HepG2 (cell line): Measurements from ENCODE around the gene TSPAN5. TPM values are rescaled to one million over a fixed set of nuclear protein-coding genes. Genes with fewer than 3 reads are reported as not detected.

Experiments used
- ATAC-seq: fragments of 200-7000 bp; cut with Tn5 transposase; 3 replicates; pipeline ENCODE4 v1.9.1; 2020; ENCODE audit warnings: mild to moderate bottlenecking, moderate library complexity
- BruUV-seq: library from RNA; stranded (reverse); fragments of 400-500 nt; replicated peaks from 2 replicates; lab custom pipeline; 2021; lab: Mats Ljungman, UMichigan
- CTCF ChIA-PET: fragments of 300-600 bp; formaldehyde crosslinking; extraction: SDS; loops from one replicate; lab custom pipeline; 2021; ENCODE audit warnings: low total read pairs, inconsistent platforms, low intra/inter-chr PET ratio; lab: Yijun Ruan, JAX
- POLR2A ChIA-PET: fragments of 350-600 bp; sonication (Branson Sonifier 250); formaldehyde crosslinking; loops from one replicate; lab custom pipeline; 2020; ENCODE audit warnings: antibody characterized with exemption, inconsistent platforms; lab: Yijun Ruan, JAX
- DNase-seq: peaks from one replicate; pipeline ENCODE4 v3.0.0-alpha.2; 2015; ENCODE audit warnings: low spot score
- FAIRE-seq: peaks from 3 replicates; lab custom pipeline; 2011; peaks lifted over from hg19 to GRCh38; lab: Jason Lieb, UNC
- H2AFZ ChIP-seq: one replicate; pipeline ENCODE4 v1.6.1; 2011; ENCODE audit warnings: low read length, inconsistent platforms
- H3K27ac ChIP-seq: fragments of 300-600 bp; 3 replicates; pipeline ENCODE4 v1.8.0; 2011; ENCODE audit warnings: mixed run types, mild to moderate bottlenecking, mixed read lengths, low read length, inconsistent platforms; ENCODE audit not compliant: insufficient read depth; ENCODE audit errors: extremely low read length
- H3K27me3 ChIP-seq, 2 experiments: fragments of 200-600 bp in 1 of 2; 2 replicates in 1 of 2; 3 replicates in 1 of 2; pipeline versions ENCODE4 v1.6.0 to v1.8.0; 2011; ENCODE audit warnings: low read length in 2 of 2, mild to moderate bottlenecking in 2 of 2, moderate library complexity in 2 of 2, inconsistent platforms in 1 of 2; ENCODE audit not compliant: insufficient read depth in 2 of 2, control insufficient read depth in 1 of 2
- H3K36me3 ChIP-seq, 2 experiments: fragments of 200-600 bp in 1 of 2; replicated peaks in 1 of 2; 2 replicates in 1 of 2; 3 replicates in 1 of 2; pipeline versions ENCODE4 v1.5.1 to v1.8.0; 2011; ENCODE audit warnings: low read length in 2 of 2, inconsistent platforms in 1 of 2; ENCODE audit not compliant: insufficient read depth in 2 of 2, control insufficient read depth in 1 of 2
- H3K4me1 ChIP-seq: 2 replicates; pipeline ENCODE4 v1.5.1; 2012; ENCODE audit warnings: low read length, inconsistent platforms; ENCODE audit not compliant: insufficient read depth
- H3K4me2 ChIP-seq: 2 replicates; pipeline ENCODE4 v1.6.0; 2011; ENCODE audit warnings: low read depth, low read length, inconsistent platforms
- H3K4me3 ChIP-seq, 3 experiments: fragments of 200-600 bp in 1 of 3; sonication (generic), shearing (Covaris generic) in 1 of 3; replicated peaks in 1 of 3; 2 replicates each; pipeline ENCODE4 v1.5.1; 2011 to 2016; ENCODE audit warnings: low read length in 3 of 3, inconsistent platforms in 2 of 3, low read depth in 2 of 3, mild to moderate bottlenecking in 2 of 3, control low read depth in 1 of 3, mixed read lengths in 1 of 3; ENCODE audit not compliant: insufficient read depth in 1 of 3
- H3K79me2 ChIP-seq: one replicate; pipeline ENCODE4 v1.6.1; 2011; ENCODE audit warnings: low read length, inconsistent platforms; ENCODE audit not compliant: insufficient read depth
- H3K9ac ChIP-seq: 2 replicates; pipeline ENCODE4 v1.6.0; 2011; ENCODE audit warnings: mild to moderate bottlenecking, low read depth, low read length, inconsistent platforms; ENCODE audit not compliant: insufficient read depth
- H3K9me3 ChIP-seq: 2 replicates; pipeline ENCODE4 v1.5.1; 2012; ENCODE audit warnings: mild to moderate bottlenecking, low read length
- H4K20me1 ChIP-seq: 2 replicates; pipeline ENCODE4 v1.6.0; 2011; ENCODE audit warnings: inconsistent platforms, mild to moderate bottlenecking, low read length, moderate library complexity; ENCODE audit not compliant: insufficient read depth
- CENPBD1 ChIP-seq: sonication (generic); formaldehyde crosslinking; IDR thresholded peaks from 2 replicates; pipeline ENCODE4 v1.8.0; 2022; ENCODE audit warnings: missing genetic modification reagents, low read depth, mild to moderate bottlenecking, borderline replicate concordance
- JDP2 ChIP-seq: sonication (generic); formaldehyde crosslinking; IDR thresholded peaks from 2 replicates; pipeline ENCODE4 v1.8.1; 2022; ENCODE audit warnings: missing genetic modification reagents, borderline replicate concordance
- KLF9 ChIP-seq: IDR thresholded peaks from 2 replicates; pipeline ENCODE4 v1.6.1; 2016; ENCODE audit warnings: low read depth
- MAZ ChIP-seq, 2 experiments: sonication (generic) in 1 of 2; formaldehyde crosslinking in 1 of 2; IDR thresholded peaks; 2 replicates each; pipeline versions ENCODE4 v1.5.0 to v1.6.1; 2012 to 2020; ENCODE audit warnings: low read depth in 2 of 2, mild to moderate bottlenecking in 2 of 2, borderline replicate concordance in 1 of 2, improper control_type of control experiment in 1 of 2, low read length in 1 of 2, missing genetic modification reagents in 1 of 2, moderate library complexity in 1 of 2
- ZNF230 ChIP-seq: sonication (generic); formaldehyde crosslinking; IDR thresholded peaks from 2 replicates; pipeline ENCODE4 v1.4.0; 2020; ENCODE audit warnings: mild to moderate bottlenecking, missing genetic modification reagents
- ZNF441 ChIP-seq: sonication (generic); formaldehyde crosslinking; IDR thresholded peaks from 2 replicates; pipeline ENCODE4 v1.7.0; 2021; ENCODE audit warnings: missing genetic modification reagents, borderline replicate concordance
- ZNF773 ChIP-seq: sonication (generic); formaldehyde crosslinking; IDR thresholded peaks from 2 replicates; pipeline ENCODE4 v1.4.0; 2020; ENCODE audit warnings: missing genetic modification reagents, borderline replicate concordance
- ZNF776 ChIP-seq: sonication (generic); formaldehyde crosslinking; IDR thresholded peaks from 2 replicates; pipeline ENCODE4 v1.4.0; 2020; ENCODE audit warnings: mild to moderate bottlenecking, missing genetic modification reagents
- WGBS: methylation state at CpG from one replicate; pipeline ENCODE4 v1.1.6; 2017; ENCODE audit warnings: low lambda C conversion rate; 5-methylcytosine and 5-hydroxymethylcytosine counted together
- in situ Hi-C: cut with HindIII; loops from 2 replicates; pipeline ENCODE4 v1.10.0; 2017; ENCODE audit warnings: low pct_unique_long_range_greater_than_20kb; ENCODE audit not compliant: extremely low pct_ligation_motif_present
- intact Hi-C: fragments of 100-400 bp; cut with micrococcal nuclease; formaldehyde crosslinking; loops from one replicate; pipeline ENCODE4 v1.10.0; 2022; ENCODE audit not compliant: unreplicated experiment
- polyA plus RNA-seq, 8 experiments: library from polyadenylated mRNA; depleted of rRNA in 3 of 8; stranded (reverse) in 7 of 8; unstranded in 1 of 8; fragments of >200 nt; fragmentation: Illumina TruSeq in 4 of 8; extraction: Trizol in 4 of 8; gene quantifications; 2 replicates each; pipeline versions ENCODE4 v1.2.1 to v1.2.3, GENCODE V29; 2011 to 2016; ENCODE audit warnings: low read depth in 4 of 8, missing spikeins in 1 of 8, mixed read lengths in 1 of 8; ENCODE audit not compliant: insufficient read depth in 1 of 8
- total RNA-seq, 5 experiments: library from RNA; depleted of rRNA; stranded (reverse); fragments of >200 nt; fragmentation: Illumina TruSeq; extraction: Trizol; gene quantifications; 2 replicates each; pipeline ENCODE4 v1.2.3, GENCODE V29; 2016; ENCODE audit warnings: low read depth in 1 of 5
- TF ChIP-seq, protein P1 (sequence below): sonication (generic); formaldehyde crosslinking; IDR thresholded peaks from 2 replicates; pipeline ENCODE4 v1.5.0; 2020; ENCODE audit warnings: missing genetic modification reagents, mild to moderate bottlenecking, borderline replicate concordance

Gene TSPAN5
- total and polyA plus RNA-seq, 2 of the 13 experiments (the other 11 are each of a cell fraction or from before 2014, with no cell fraction given) = 0.20 to 0.53 TPM

DNA sequence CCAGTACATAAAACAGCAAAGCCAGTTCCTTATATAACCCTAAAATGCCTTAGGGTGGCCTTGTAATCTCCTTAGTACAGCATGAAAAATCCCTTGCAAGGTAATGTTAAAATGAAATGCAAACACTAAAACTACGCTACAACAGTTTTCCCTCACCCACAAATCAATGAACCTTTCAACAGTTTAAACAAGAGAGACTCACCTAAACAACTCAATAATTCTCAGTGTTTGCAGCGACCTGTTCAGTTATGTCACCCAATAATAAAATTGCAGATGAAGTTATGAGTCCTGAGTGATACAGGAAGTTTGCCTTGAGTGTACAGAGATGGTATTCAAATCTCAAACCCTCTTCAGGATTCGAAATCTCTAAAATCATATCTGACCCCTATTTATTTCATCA, 25.3 kb downstream of the TSPAN5 start:
- 10% methylated on average over 3 of the region's 3 CpGs for WGBS
- ChIA-PET POLR2A (no interaction called here), CTCF (no interaction called here)
- ATAC-seq (no peak), FAIRE-seq (no peak), DNase-seq (no peak)
- intact Hi-C loops = no loop called here
- no peaks in the 10 kb centered on the region for H3K9me3 ChIP-seq
- peaks cover 0 to 8% of the 10 kb centered on the region in 2 experiments; a peak in 1 of 5 replicates for H3K27me3 ChIP-seq
- no peaks in the 10 kb centered on the region for H3K4me1 ChIP-seq
- H3K79me2 ChIP-seq = no peaks in the 10 kb centered on the region
- H3K36me3 ChIP-seq = no peaks in the 10 kb centered on the region
- H2AFZ ChIP-seq = no peak overlapping the region
- no peak overlapping the region for H3K9ac ChIP-seq
- in situ Hi-C loops = no loop called here
- TF ChIP-seq CENPBD1 (CRISPR knock-in tag) (no peak), ZNF230 (CRISPR knock-in tag) (no peak), MAZ (IDR thresholded peaks at IDR 0.05; ENCODE audit: borderline replicate concordance, low read depth, low read length) (no peak), MAZ (CRISPR knock-in tag; IDR thresholded peaks at IDR 0.05; ENCODE audit: low read depth) (no peak), ZNF773 (no peak), ZNF776 (CRISPR knock-in tag) (no peak), KLF9 (CRISPR knock-in tag) (no peak), ZNF441 (CRISPR knock-in tag) (no peak), JDP2 (no peak)
- TF ChIP-seq, protein P1, sequence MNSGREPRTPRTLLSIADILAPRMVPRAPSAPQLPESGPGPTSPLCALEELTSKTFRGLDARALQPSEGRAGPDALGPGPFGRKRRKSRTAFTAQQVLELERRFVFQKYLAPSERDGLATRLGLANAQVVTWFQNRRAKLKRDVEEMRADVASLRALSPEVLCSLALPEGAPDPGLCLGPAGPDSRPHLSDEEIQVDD (CRISPR knock-in tag) = no peak
- H3K27ac ChIP-seq = no peak overlapping the region
- no peak overlapping the region for H3K4me2 ChIP-seq
- H3K4me3 ChIP-seq = no peak overlapping the region
- BruUV-seq = no TSS peak
- no peaks in the 10 kb centered on the region for H4K20me1 ChIP-seq
